Urinary bladder (tissue), 4 donors: ENCODE data around the gene SMARCA4. TPM values are rescaled to one million over a fixed set of nuclear protein-coding genes. Genes with fewer than 3 reads are reported as not detected.

Experiments
- DNase-seq: peaks from one replicate; pipeline ENCODE4 v3.0.0-alpha.2; 2015; ENCODE audit errors: extremely low spot score
- H3K27ac ChIP-seq: one replicate; pipeline ENCODE4 v1.5.1; 2013; ENCODE audit warnings: low read depth, mild to moderate bottlenecking, moderate library complexity
- H3K36me3 ChIP-seq: one replicate; pipeline ENCODE4 v1.6.1; 2013; ENCODE audit warnings: mild to moderate bottlenecking, moderate library complexity; ENCODE audit not compliant: insufficient read depth
- H3K4me1 ChIP-seq: one replicate; pipeline ENCODE4 v1.6.1; 2013; ENCODE audit warnings: mild to moderate bottlenecking, moderate library complexity; ENCODE audit not compliant: insufficient read depth
- H3K4me3 ChIP-seq: one replicate; pipeline ENCODE4 v1.5.1; 2013; ENCODE audit warnings: low read depth, low read length
- WGBS: extraction: QIAGEN DNeasy Blood & Tissue Kit; methylation state at CpG from one replicate; pipeline ENCODE4 v1.1.7; 2013; 5-methylcytosine and 5-hydroxymethylcytosine counted together
- polyA plus RNA-seq: library from polyadenylated mRNA; stranded (reverse); fragments of 200-250 nt; gene quantifications from one replicate; pipeline ENCODE4 v1.2.3, GENCODE V29; 2013
- small RNA-seq: library from RNA; depleted of rRNA; stranded (forward); fragments of <200 nt; gene quantifications from one replicate; pipeline ENCODE3, GENCODE V24; 2014
- total RNA-seq: library from RNA; depleted of rRNA; stranded (reverse); fragments of >200 nt; gene quantifications from one replicate; pipeline ENCODE4 v1.2.3, GENCODE V29; 2014
- donor health status: healthy with polysubstance abuse.
- donor health status: healthy.

Gene SMARCA4
- total and polyA plus RNA-seq, 2 donors: 38.1 to 46.0 TPM

GRCh38 chr19:11111771-11112144, 150.9 kb downstream of the SMARCA4 start:
- Histone ChIP-seq H3K4me1 (no peaks in the 10 kb centered on the region), H3K4me3 (no peak overlapping the region), H3K36me3 (no peaks in the 10 kb centered on the region), H3K27ac (no peak overlapping the region)
- DNase-seq: no peak
- WGBS: 84% methylated on average over 8 of the region's 8 CpGs

Small RNA genes within 50 kb of the gene (small RNA-seq; reads per million reads assigned to genes)
- gene RF02271: not detected
- not detected for gene RN7SL192P

Other genes starting within 250 kb of the SMARCA4 start
- gene DNM2, start 243.0 kb upstream of the SMARCA4 start, total RNA-seq: 76.2 TPM
- 87.0 TPM for gene DNM2, start 243.0 kb upstream of the SMARCA4 start, polyA plus RNA-seq
- 23.5 TPM for gene TMED1, start 124.8 kb upstream of the SMARCA4 start, total RNA-seq
- 41.6 TPM for gene TMED1, start 124.8 kb upstream of the SMARCA4 start, polyA plus RNA-seq
- 2.6 TPM for gene C19orf38, start 112.6 kb upstream of the SMARCA4 start, total RNA-seq
- gene C19orf38, start 112.6 kb upstream of the SMARCA4 start, polyA plus RNA-seq: 2.4 TPM
- 19.1 TPM for gene CARM1, start 89.5 kb upstream of the SMARCA4 start, total RNA-seq
- gene CARM1, start 89.5 kb upstream of the SMARCA4 start, polyA plus RNA-seq: 55.7 TPM
- gene YIPF2, start 32.4 kb upstream of the SMARCA4 start, total RNA-seq: 47.2 TPM
- 38.1 TPM for gene YIPF2, start 32.4 kb upstream of the SMARCA4 start, polyA plus RNA-seq
- 14.1 TPM for gene TIMM29, start 32.2 kb upstream of the SMARCA4 start, total RNA-seq
- 19.7 TPM for gene TIMM29, start 32.2 kb upstream of the SMARCA4 start, polyA plus RNA-seq
- 48.6 TPM for gene LDLR, start 128.4 kb downstream of the SMARCA4 start, total RNA-seq
- gene LDLR, start 128.4 kb downstream of the SMARCA4 start, polyA plus RNA-seq: 44.9 TPM
- 21.1 TPM for gene SPC24, start 194.8 kb downstream of the SMARCA4 start, total RNA-seq
- 1.8 TPM for gene SPC24, start 194.8 kb downstream of the SMARCA4 start, polyA plus RNA-seq
- gene KANK2, start 236.5 kb downstream of the SMARCA4 start, total RNA-seq: 183 TPM
- 819 TPM for gene KANK2, start 236.5 kb downstream of the SMARCA4 start, polyA plus RNA-seq